Fibroblast of the aortic adventitia (primary cell): Measurements from ENCODE around the gene TBC1D22A. TPM values are rescaled to one million over a fixed set of nuclear protein-coding genes. Genes with fewer than 3 reads are reported as not detected.
A peak's percentile ranks its signal among the peaks of the same experiment; 100 is the strongest.

Experiments used
- DNase-seq: peaks from one replicate; pipeline ENCODE4 v3.0.0-alpha.2; 2010; ENCODE audit warnings: low read depth
- H3K4me3 ChIP-seq: 2 replicates; pipeline ENCODE4 v1.5.1; 2011; ENCODE audit warnings: low read depth, mild to moderate bottlenecking, control low read depth, low read length, moderate library complexity
- total RNA-seq: library from RNA; depleted of rRNA; stranded (reverse); fragments of >200 nt; gene quantifications from 2 replicates; pipeline ENCODE4 v1.2.3, GENCODE V29; 2012; ENCODE audit warnings: low replicate concordance
- TF ChIP-seq, protein P1 (sequence below): IDR thresholded peaks from 2 replicates; pipeline ENCODE4 v1.5.1; 2011; ENCODE audit warnings: mild to moderate bottlenecking, low read length, control low read depth, inconsistent platforms; ENCODE audit not compliant: insufficient read depth

Gene TBC1D22A
- total RNA-seq, 1 donor, result 13.8 TPM

DNA sequence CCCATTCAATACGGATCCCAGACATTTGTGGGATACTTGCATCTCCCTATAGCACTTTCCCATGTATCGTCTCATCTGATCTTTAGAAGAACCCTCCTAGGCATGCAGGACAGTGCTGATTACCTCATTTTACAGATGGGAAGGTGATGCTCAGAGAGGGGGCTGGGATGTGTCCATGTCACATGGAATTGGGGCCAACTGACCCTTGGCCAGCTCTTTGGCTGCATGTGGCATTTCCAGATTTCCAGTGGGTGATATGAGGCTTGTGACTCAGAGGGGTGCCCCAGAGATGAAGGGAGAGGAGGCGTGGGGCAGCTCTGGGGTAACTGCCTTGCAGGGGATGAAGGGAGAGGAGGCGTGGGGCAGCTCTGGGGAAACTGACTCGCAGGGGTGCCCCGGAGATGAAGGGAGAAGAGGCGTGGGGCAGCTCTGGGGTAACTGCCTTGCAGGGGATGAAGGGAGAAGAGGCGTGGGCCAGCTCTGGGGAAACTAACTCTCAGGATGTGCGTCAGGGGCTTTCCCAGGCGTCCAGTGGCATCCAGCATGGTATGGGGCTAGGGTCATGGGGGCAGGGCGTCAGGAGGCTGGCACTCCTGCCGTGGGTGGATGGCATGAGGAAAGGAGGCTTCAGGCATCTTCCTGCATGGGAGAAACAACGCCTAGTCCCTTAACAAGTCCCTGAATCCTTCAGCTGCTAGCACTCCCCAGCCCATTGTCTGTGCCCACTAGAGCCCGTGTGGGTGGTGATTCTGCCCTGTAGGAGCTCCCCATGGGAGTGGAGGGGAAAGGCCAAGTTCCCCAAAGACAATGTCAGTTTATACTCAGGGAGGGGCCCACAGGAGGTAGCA, 12.5 kb upstream of the TBC1D22A start:
- TF ChIP-seq, protein P1, sequence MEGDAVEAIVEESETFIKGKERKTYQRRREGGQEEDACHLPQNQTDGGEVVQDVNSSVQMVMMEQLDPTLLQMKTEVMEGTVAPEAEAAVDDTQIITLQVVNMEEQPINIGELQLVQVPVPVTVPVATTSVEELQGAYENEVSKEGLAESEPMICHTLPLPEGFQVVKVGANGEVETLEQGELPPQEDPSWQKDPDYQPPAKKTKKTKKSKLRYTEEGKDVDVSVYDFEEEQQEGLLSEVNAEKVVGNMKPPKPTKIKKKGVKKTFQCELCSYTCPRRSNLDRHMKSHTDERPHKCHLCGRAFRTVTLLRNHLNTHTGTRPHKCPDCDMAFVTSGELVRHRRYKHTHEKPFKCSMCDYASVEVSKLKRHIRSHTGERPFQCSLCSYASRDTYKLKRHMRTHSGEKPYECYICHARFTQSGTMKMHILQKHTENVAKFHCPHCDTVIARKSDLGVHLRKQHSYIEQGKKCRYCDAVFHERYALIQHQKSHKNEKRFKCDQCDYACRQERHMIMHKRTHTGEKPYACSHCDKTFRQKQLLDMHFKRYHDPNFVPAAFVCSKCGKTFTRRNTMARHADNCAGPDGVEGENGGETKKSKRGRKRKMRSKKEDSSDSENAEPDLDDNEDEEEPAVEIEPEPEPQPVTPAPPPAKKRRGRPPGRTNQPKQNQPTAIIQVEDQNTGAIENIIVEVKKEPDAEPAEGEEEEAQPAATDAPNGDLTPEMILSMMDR, result no peak
- DNase-seq, result peak; percentile 25
- no peak overlapping the region for H3K4me3 ChIP-seq

DNA sequence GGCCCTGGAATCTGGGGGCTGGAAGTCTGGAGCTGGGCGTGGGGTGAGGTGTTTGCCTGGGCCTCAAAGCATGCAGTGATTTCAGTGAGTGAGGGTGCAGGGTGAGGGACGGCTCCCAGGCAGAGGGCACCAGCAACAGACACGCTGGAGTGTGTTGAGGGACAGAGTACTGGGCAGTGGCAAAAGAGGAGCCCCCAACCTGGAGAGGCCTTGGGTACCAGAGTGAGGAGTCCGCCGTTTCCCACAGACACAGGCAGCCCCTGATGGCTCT, 12.0 kb upstream of the TBC1D22A start:
- TF ChIP-seq, protein P1, result no peak
- DNase-seq, result no peak
- no peak overlapping the region for H3K4me3 ChIP-seq

DNA sequence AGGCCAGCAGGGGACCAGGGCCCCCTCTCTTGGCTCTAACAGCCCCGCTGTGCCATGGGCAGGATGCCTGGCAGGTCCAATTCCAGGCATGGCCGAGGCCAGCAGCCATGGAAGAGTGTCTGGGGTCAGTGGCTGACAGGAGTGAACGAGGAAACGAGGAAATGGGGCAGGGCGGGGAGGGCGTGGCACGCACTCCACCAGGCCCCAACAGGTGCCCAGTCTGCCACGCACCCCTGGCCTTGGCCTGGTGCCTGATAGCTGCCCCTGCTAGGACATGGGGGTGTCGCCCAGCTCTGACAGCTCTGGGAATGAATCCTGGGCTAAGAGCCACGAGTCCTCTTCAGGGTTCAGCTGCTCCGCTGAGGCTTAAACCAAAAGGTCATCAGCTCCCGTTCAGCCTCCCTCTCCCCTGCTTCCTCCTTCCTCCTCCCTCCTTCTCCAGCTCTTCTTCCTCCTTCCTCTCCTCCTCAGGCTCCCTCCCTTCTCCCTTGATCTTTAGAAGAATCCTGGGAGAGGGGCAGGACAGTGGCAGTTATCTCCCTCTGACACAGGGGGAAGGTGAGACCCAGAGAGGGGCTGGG, 11.5 kb upstream of the TBC1D22A start:
- TF ChIP-seq, protein P1, result no peak
- no peak for DNase-seq
- no peak overlapping the region for H3K4me3 ChIP-seq

DNA sequence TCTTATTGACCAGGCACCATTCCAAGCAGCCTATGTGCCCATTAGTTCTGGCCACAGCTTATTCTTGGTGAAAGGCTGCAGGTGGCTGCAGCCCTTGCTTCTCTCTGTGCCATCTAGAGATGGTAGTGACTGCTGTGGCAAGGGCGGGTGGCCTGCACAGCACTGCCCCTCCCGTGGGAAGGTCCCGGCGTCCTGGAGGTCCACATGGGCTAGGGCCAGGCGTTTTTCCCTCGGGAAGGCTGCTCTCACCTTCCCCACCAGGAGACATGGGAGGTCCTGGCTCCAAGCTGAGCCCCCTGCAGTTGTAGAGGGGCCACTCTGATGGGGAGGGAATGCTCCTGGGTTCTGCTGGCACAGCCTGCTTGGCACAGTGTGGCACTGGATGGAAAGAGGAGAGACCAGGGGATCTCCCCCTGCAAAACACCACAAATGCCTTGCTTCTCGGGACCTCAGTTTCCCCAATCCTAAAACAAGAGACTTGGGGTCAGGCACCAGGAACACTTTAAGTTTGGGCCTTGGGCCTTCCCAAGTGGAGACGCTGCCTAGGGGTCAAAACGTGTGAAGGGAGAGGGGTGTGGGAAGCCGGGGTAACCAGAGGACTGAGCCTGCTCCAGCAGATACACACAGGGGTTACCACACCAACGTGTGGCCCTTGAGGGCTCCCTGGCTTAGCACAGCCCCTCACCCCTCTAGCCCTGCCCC, 10.0 kb upstream of the TBC1D22A start:
- DNase-seq, result no peak
- no peak overlapping the region for H3K4me3 ChIP-seq
- TF ChIP-seq, protein P1, result no peak

DNA sequence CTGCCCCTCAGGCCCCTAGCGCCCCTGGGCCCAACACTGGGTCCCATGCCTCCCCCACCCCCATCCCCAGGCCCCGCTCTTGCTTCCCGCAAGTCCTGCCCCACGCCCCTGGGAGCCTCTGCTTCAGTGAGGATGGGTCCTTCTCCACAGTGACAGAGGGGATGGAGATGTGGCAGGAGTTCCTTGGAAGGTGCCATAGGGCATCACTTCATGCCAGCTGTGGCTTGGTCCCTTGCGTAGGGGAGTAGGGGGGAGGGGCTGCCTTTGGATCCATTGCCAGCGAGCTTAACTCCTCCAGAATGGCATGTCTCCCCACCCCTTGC, 9.5 kb upstream of the TBC1D22A start:
- no peak for DNase-seq
- H3K4me3 ChIP-seq, result no peak overlapping the region
- TF ChIP-seq, protein P1, result no peak

DNA sequence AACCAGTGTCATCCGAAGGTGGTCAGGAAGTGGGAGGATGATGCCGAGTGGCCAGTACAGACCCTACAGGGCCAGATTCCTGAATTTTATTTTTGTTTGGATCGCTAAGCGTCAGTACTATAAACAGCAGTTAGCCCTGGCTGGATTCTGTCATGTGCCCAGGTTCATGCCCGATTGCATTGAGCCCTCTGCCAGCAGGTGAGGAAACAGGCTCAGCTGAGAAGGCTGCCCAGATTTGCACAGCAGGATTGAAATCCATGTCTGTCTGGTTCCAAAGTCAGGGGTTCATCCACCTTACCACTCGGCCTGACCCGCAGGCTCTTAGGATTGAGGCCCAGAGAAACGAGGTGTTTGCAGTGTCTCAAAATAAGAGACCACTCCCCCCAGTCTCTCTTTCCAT, 9.1 kb upstream of the TBC1D22A start:
- H3K4me3 ChIP-seq, result no peak overlapping the region
- DNase-seq, result no peak
- TF ChIP-seq, protein P1, result no peak

DNA sequence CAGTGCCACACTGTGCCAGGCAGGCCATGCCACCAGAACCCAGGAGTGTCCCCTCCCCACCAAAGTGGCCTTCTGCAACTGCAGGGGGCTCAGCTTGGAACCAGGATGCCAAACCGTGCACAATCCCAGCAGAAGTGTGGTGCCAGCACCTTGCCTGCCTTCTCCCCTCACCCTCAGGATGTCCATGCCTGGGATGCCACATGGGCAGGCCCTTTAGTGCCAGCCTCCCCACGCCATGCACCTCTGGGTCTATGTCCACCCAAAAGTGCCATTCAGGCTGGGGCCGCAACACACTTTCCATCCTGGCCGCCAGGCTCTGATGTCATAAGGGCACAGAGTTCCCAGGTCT, 8.7 kb upstream of the TBC1D22A start:
- TF ChIP-seq, protein P1, result no peak
- no peak for DNase-seq
- H3K4me3 ChIP-seq, result no peak overlapping the region
